Measurements from ENCODE around the gene SMIM13.

GRCh38 chr6:11126876-11127275, 33.2 kb downstream of the SMIM13 start:
- TF ChIP-seq CTCF (IDR thresholded peaks at IDR 0.05) (no peak), POLR2A (IDR thresholded peaks at IDR 0.05) (no peak)

All from heart left ventricle (tissue), 13 donors.